Suprapubic skin (tissue), 3 donors: Measurements from ENCODE around the gene KIF6.

Experiments
- POLR2AphosphoS5 ChIP-seq, 3 donors: sonication (generic); formaldehyde crosslinking; IDR thresholded peaks; one replicate each; pipeline ENCODE4 v1.6.1; 2017; ENCODE audit warnings: antibody characterized with exemption in 3 of 3
- TF ChIP-seq, protein P1 (sequence below), 2 donors: fragments of 200-600 bp in 1 of 2; fragments of 450-650 bp in 1 of 2; sonication (generic) in 1 of 2; IDR thresholded peaks; one replicate each; pipeline ENCODE4 v1.5.1; 2016 to 2019; ENCODE audit warnings: antibody characterized with exemption in 2 of 2, mild to moderate bottlenecking in 1 of 2, moderate library complexity in 1 of 2

DNA sequence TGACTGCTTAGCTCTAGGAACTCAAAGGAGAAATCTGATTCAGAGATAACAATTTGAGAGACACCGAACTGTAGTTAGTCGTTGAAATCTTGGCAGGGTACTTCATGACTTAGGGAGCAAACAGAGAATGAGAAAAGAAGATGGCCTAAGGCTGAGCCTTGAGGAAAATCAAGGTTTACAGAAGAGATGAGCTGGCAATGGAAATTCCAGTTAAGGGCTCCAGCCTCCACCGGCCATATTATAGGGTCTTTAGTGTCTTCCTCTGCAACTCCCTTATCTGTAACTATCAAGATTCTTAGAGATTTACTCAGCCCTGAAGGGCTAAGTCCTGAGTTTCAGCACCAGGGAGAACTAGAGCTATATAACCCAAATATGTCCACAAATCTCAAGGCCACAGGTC is 437.6 kb downstream of the KIF6 start:
- TF ChIP-seq, protein P1, sequence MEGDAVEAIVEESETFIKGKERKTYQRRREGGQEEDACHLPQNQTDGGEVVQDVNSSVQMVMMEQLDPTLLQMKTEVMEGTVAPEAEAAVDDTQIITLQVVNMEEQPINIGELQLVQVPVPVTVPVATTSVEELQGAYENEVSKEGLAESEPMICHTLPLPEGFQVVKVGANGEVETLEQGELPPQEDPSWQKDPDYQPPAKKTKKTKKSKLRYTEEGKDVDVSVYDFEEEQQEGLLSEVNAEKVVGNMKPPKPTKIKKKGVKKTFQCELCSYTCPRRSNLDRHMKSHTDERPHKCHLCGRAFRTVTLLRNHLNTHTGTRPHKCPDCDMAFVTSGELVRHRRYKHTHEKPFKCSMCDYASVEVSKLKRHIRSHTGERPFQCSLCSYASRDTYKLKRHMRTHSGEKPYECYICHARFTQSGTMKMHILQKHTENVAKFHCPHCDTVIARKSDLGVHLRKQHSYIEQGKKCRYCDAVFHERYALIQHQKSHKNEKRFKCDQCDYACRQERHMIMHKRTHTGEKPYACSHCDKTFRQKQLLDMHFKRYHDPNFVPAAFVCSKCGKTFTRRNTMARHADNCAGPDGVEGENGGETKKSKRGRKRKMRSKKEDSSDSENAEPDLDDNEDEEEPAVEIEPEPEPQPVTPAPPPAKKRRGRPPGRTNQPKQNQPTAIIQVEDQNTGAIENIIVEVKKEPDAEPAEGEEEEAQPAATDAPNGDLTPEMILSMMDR (IDR thresholded peaks at IDR 0.05): no peak
- TF ChIP-seq POLR2AphosphoS5 (IDR thresholded peaks at IDR 0.05): no peak
